GM12865 (cell line): ENCODE measurements around the gene FAM241B.

Source experiments
- DNase-seq: peaks from one replicate; pipeline ENCODE4 v3.0.0; 2010; ENCODE audit warnings: low read depth
- H3K4me3 ChIP-seq: 2 replicates; pipeline ENCODE4 v1.5.1; 2011; ENCODE audit warnings: mild to moderate bottlenecking, low read depth, low read length, control low read depth
- CTCF ChIP-seq: IDR thresholded peaks from 2 replicates; pipeline ENCODE4 v1.5.1; 2011; ENCODE audit warnings: low read length, control low read depth, low read depth, inconsistent platforms; ENCODE audit not compliant: insufficient read depth; ENCODE audit errors: missing control alignments

FAM241B gene

GRCh38 chr10:69629897-69630650 is at the start of gene FAM241B:
Gene FAM241B, plus strand, starts transcription at chr10:69630247. Its CDS starts 1,497 bp downstream, at chr10:69631744.
- TF ChIP-seq CTCF, result peak; percentile 60
- DNase-seq, result peak; percentile 5
- H3K4me3 ChIP-seq, result no peak within 1 kb of the TSS

- no peak overlapping the region for H3K4me3 ChIP-seq
- no peak for DNase-seq
- no peak for TF ChIP-seq CTCF
Measured at GRCh38 chr10:69580435-69580834, 49.6 kb upstream of the FAM241B start.

GRCh38 chr10:69583106-69583505 is 46.9 kb upstream of the FAM241B start:
- TF ChIP-seq CTCF, result no peak
- H3K4me3 ChIP-seq, result no peak overlapping the region
- no peak for DNase-seq

- H3K4me3 ChIP-seq, result no peak overlapping the region
- DNase-seq, result no peak
- TF ChIP-seq CTCF, result no peak
Measured at GRCh38 chr10:69584624-69585023, 45.4 kb upstream of the FAM241B start.

- no peak for TF ChIP-seq CTCF
- DNase-seq, result no peak
- H3K4me3 ChIP-seq, result no peak overlapping the region
Measured at GRCh38 chr10:69588358-69588757, 41.7 kb upstream of the FAM241B start.

GRCh38 chr10:69600761-69601330 is 29.2 kb upstream of the FAM241B start:
- no peak for DNase-seq
- H3K4me3 ChIP-seq, result no peak overlapping the region
- TF ChIP-seq CTCF, result no peak
